Common myeloid progenitor, CD34-positive (primary cell): ENCODE results near the gene TMEM91.

Source experiments
- CTCF ChIA-PET: fragments of 350-600 bp; sonication (Branson Sonifier 250); formaldehyde crosslinking; loops from one replicate; lab custom pipeline; 2021; ENCODE audit warnings: antibody characterized with exemption; lab: Charles Lee
- POLR2A ChIA-PET: fragments of 350-600 bp; sonication (Branson Sonifier 250); formaldehyde crosslinking; loops from one replicate; lab custom pipeline; 2021; ENCODE audit warnings: antibody characterized with exemption; lab: Charles Lee
- DNase-seq, 3 donors: peaks; one replicate each; pipeline versions ENCODE4 v3.0.0 to v3.0.0-alpha.2; 2013
- H3K27ac ChIP-seq, 2 experiments: 1 replicate in 1 of 2; 2 replicates in 1 of 2; pipeline ENCODE4 v1.7.0; 2013; ENCODE audit warnings: inconsistent platforms in 2 of 2, low read length in 2 of 2, mild to moderate bottlenecking in 2 of 2, low read depth in 1 of 2, moderate library complexity in 1 of 2; ENCODE audit not compliant: severe bottlenecking in 2 of 2, insufficient read depth in 1 of 2, poor library complexity in 1 of 2
- H3K27me3 ChIP-seq, 5 experiments: replicated peaks in 2 of 5; 1 replicate in 3 of 5; 2 replicates in 2 of 5; pipeline versions ENCODE4 v1.6.1 to v1.7.0; 2013; ENCODE audit warnings: low read length in 4 of 5, mild to moderate bottlenecking in 2 of 5, moderate library complexity in 2 of 5, inconsistent platforms in 1 of 5; ENCODE audit not compliant: insufficient read depth in 5 of 5, control insufficient read depth in 4 of 5
- H3K36me3 ChIP-seq, 4 experiments: 1 replicate in 2 of 4; 2 replicates in 2 of 4; pipeline versions ENCODE4 v1.6.1 to v1.7.0; 2013; ENCODE audit warnings: low read length in 3 of 4, control low read depth in 1 of 4, mild to moderate bottlenecking in 1 of 4; ENCODE audit not compliant: control insufficient read depth in 4 of 4, insufficient read depth in 4 of 4
- H3K4me1 ChIP-seq, 4 experiments: 1 replicate in 3 of 4; 2 replicates in 1 of 4; pipeline versions ENCODE4 v1.6.1 to v1.7.1; 2013; ENCODE audit warnings: low read length in 3 of 4, mild to moderate bottlenecking in 3 of 4, control low read depth in 1 of 4, inconsistent platforms in 1 of 4, moderate library complexity in 1 of 4; ENCODE audit not compliant: control insufficient read depth in 4 of 4, insufficient read depth in 4 of 4; ENCODE audit errors: control extremely low read depth in 1 of 4
- H3K4me3 ChIP-seq, 7 experiments: 1 replicate in 4 of 7; 2 replicates in 3 of 7; pipeline versions ENCODE4 v1.5.1 to v1.7.0; 2013; ENCODE audit warnings: mild to moderate bottlenecking in 7 of 7, low read length in 6 of 7, moderate library complexity in 6 of 7, inconsistent platforms in 2 of 7, low read depth in 2 of 7, control low read depth in 1 of 7; ENCODE audit not compliant: insufficient read depth in 4 of 7, control insufficient read depth in 1 of 7; ENCODE audit errors: extremely low read depth in 1 of 7
- H3K9me3 ChIP-seq, 5 experiments: 1 replicate in 4 of 5; 2 replicates in 1 of 5; pipeline versions ENCODE4 v1.6.1 to v1.7.1; 2013; ENCODE audit warnings: low read length in 4 of 5, mild to moderate bottlenecking in 2 of 5, inconsistent platforms in 1 of 5, low read depth in 1 of 5, moderate library complexity in 1 of 5; ENCODE audit not compliant: control insufficient read depth in 4 of 5, insufficient read depth in 2 of 5; ENCODE audit errors: control extremely low read depth in 1 of 5
- WGBS: methylation state at CpG from one replicate; pipeline ENCODE4 v1.1.5; 2013; ENCODE audit not compliant: insufficient coverage; 5-methylcytosine and 5-hydroxymethylcytosine counted together

TMEM91 gene

DNA sequence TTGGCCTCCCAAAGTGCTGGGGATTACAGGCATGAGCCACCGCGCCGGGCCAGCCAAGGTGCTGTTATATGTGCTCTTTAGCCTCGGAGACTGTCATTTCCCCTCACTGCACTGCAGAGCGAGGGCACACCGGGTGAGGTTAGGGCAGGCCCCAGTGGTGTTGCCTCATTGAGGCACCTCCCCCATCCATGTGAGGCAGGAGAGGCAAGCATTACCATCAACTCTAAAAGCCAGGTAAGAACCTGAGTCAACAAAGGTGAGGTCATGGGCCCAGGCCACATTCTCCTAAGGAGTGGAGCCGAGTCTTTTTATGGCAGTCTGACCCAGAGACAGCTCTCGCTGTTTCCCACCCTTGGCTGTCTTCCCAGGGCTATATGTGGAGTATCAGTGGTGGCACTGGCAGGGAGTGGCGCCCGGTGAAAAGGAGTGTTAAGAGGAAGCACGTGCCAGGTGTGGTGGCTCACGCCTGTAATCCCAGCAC, 39.9 kb downstream of the TMEM91 start:
- Histone ChIP-seq H3K4me3 (no peak overlapping the region), H3K36me3 (peaks cover 16 to 67% (median 47%) of the 10 kb centered on the region in 4 experiments), H3K27me3 (no peaks in the 10 kb centered on the region), H3K27ac (no peak overlapping the region), H3K9me3 (no peaks in the 10 kb centered on the region), H3K4me1 (peaks cover 5 to 19% (median 17%) of the 10 kb centered on the region in 4 experiments)
- POLR2A ChIA-PET = interaction anchor here (0.6 kb wide), 1 partner anchor 131 kb away, joined by 3 read pairs; no protein-coding TSS in a partner anchor
- CTCF ChIA-PET = interaction anchor here (0.8 kb wide), 1 partner anchor 23 kb away, joined by 3 read pairs; no protein-coding TSS in a partner anchor
- no peak for DNase-seq
- 97% methylated on average over 9 of the region's 12 CpGs for WGBS

DNA sequence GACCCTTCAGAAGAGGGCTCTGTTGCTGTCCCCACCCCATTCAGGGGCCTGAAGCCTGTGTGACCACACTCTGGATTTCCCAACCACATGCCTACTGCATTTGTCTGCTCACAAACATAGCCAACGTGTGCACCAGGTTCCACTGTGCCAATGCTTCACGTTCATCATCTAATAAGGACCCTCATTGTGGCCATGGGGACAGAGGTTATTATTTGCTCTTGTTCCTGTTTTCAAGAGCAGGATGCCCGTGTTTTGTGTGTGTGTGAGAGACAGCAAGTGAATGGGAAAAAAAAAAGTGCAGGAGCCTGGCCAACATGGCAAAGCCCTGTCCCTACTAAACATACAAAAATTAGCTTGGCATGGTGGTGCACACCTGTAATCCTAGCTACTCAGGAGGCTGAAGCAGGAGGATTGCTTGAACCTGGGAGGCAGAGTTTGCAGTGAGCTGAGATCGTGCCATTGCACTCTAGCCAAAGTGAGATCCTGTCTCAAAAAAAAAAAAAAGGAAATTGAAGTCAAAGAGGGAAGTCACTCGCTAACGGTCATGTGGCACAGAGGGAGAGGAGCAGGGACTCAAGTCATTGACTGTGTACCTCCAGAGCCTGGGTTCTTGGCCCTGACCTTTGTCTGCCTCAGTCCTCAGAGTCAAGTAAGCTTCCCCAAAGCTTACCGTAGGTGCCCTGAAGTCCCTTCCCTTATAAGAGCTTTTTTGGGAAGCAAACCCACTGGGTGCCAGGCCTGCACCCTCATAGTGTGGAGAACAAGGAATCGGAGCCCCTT, 44.0 kb downstream of the TMEM91 start:
- Histone ChIP-seq H3K9me3 (no peaks in the 10 kb centered on the region), H3K27me3 (no peaks in the 10 kb centered on the region), H3K36me3 (peaks cover 5 to 64% (median 53%) of the 10 kb centered on the region in 4 experiments), H3K4me1 (peaks cover 5 to 40% (median 34%) of the 10 kb centered on the region in 4 experiments), H3K27ac (peak overlapping the region; percentile 51 to 69), H3K4me3 (peak overlapping the region in 3 of 7 experiments; percentile 14 to 52 (median 41))
- POLR2A ChIA-PET = interaction anchor here (0.6 kb wide), 1 partner anchor 639 kb away, joined by 4 read pairs; no protein-coding TSS in a partner anchor
- CTCF ChIA-PET = interaction anchor here (0.6 to 3.1 kb wide), 8 partner anchors 8 to 143 kb away, joined by 3 to 14 read pairs (median 4); no protein-coding TSS in a partner anchor
- 20% methylated on average over 6 of the region's 8 CpGs for WGBS
- DNase-seq = peak; percentile 54 to 77 (median 74)

DNA sequence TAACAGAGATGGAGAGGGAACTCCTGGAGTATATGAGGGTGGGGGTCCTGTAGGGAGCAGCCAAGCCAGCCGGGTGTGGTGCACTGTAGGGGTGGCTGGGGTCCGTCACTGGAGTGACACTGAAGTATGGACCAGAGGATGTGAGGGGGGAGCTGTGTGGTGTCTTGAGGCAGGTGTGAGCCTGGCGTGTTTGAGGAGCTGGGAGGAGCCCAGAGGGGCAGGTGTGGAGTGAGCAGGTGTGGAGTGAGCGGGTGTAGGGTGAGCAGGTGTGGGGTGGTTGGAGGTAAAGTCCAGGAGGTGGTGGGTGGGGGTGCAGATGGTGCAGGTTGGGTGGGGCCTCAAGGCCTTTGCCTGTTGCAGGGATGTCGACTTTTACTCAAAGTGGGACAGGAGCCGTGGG, 45.0 kb downstream of the TMEM91 start:
- H3K4me1 ChIP-seq = peaks cover 5 to 50% (median 44%) of the 10 kb centered on the region in 4 experiments
- CTCF ChIA-PET = interaction anchor here (0.5 to 3.1 kb wide), 4 partner anchors 10 to 142 kb away, joined by 3 to 14 read pairs (median 6); no protein-coding TSS in a partner anchor
- H3K36me3 ChIP-seq = peaks cover 2 to 68% (median 51%) of the 10 kb centered on the region in 4 experiments
- no peak for DNase-seq
- H3K4me3 ChIP-seq = no peak overlapping the region
- H3K27me3 ChIP-seq = no peaks in the 10 kb centered on the region
- H3K9me3 ChIP-seq = no peaks in the 10 kb centered on the region
- 99% methylated on average over 5 of the region's 6 CpGs for WGBS
- POLR2A ChIA-PET = no interaction called here
- peak overlapping the region in 1 of 2 experiments; percentile 69 for H3K27ac ChIP-seq

DNA sequence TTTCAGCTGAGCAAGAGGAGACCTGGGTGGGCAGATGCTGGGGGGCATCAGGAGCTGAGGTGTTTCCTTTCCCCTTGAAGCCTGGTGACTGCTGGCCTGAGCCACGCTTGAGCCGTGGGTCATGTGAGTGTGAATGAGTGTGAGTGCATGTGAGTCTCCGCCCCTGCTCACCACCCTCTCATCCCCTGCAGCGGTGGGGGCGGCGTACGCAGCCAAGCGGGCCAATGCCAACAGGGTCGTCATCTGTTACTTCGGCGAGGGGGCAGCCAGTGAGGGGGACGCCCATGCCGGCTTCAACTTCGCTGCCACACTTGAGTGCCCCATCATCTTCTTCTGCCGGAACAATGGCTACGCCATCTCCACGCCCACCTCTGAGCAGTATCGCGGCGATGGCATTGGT, 45.6 kb downstream of the TMEM91 start:
- ChIA-PET POLR2A (no interaction called here), CTCF (interaction anchor here (1.6 to 3.1 kb wide), 2 partner anchors 9 to 14 kb away, joined by 8 to 14 read pairs; no protein-coding TSS in a partner anchor)
- no peaks in the 10 kb centered on the region for H3K27me3 ChIP-seq
- WGBS = 99% methylated on average over 13 of the region's 20 CpGs
- no peak overlapping the region for H3K4me3 ChIP-seq
- H3K36me3 ChIP-seq = peaks cover 2 to 67% (median 47%) of the 10 kb centered on the region in 4 experiments
- DNase-seq = no peak
- no peaks in the 10 kb centered on the region for H3K9me3 ChIP-seq
- H3K4me1 ChIP-seq = peaks cover 8 to 57% (median 50%) of the 10 kb centered on the region in 4 experiments
- no peak overlapping the region for H3K27ac ChIP-seq

DNA sequence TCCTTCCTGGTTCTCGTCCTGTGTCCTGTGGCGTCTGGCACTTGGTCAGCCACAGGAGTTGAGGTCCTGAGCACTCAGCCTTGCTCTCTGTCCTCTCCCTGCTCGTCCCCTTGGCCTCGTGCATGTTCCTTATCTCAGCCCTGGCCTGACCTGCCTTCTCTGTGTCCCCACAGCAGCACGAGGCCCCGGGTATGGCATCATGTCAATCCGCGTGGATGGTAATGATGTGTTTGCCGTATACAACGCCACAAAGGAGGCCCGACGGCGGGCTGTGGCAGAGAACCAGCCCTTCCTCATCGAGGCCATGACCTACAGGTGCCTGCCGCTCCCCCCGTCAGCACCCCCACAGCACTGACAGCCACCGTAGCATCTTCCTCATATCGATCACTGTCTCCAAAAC, 46.1 kb downstream of the TMEM91 start:
- Histone ChIP-seq H3K36me3 (peaks cover 2 to 62% (median 45%) of the 10 kb centered on the region in 4 experiments), H3K4me3 (no peak overlapping the region), H3K27me3 (no peaks in the 10 kb centered on the region), H3K4me1 (peaks cover 8 to 60% (median 54%) of the 10 kb centered on the region in 4 experiments), H3K9me3 (no peaks in the 10 kb centered on the region), H3K27ac (no peak overlapping the region)
- POLR2A ChIA-PET = no interaction called here
- CTCF ChIA-PET = interaction anchor here (1.6 to 3.1 kb wide), 2 partner anchors 9 to 14 kb away, joined by 8 to 14 read pairs; no protein-coding TSS in a partner anchor
- WGBS = 82% methylated on average over 17 of the region's 18 CpGs
- no peak for DNase-seq

DNA sequence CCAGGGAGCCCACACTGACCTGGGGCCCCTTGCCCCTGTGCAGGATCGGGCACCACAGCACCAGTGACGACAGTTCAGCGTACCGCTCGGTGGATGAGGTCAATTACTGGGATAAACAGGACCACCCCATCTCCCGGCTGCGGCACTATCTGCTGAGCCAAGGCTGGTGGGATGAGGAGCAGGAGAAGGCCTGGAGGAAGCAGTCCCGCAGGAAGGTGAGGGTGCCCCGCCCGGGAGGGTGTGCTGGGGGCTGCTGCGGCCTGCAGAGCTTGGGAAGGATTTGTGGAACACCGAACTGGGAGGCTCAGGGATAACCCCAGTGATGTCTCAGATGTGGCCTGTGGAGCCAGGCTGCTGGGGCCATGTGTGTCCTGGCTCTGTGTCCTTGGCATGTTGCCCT, 46.6 kb downstream of the TMEM91 start:
- Histone ChIP-seq H3K4me3 (no peak overlapping the region), H3K4me1 (peaks cover 8 to 65% (median 59%) of the 10 kb centered on the region in 4 experiments), H3K36me3 (peaks cover 2 to 62% (median 45%) of the 10 kb centered on the region in 4 experiments), H3K27ac (no peak overlapping the region), H3K27me3 (no peaks in the 10 kb centered on the region), H3K9me3 (no peaks in the 10 kb centered on the region)
- 94% methylated on average over 9 of the region's 12 CpGs for WGBS
- CTCF ChIA-PET = interaction anchor here (1.5 kb wide), 1 partner anchor 8 kb away, joined by 5 read pairs; no protein-coding TSS in a partner anchor
- POLR2A ChIA-PET = no interaction called here
- DNase-seq = no peak
